Adrenal gland (tissue), 5 donors: ENCODE results near the gene RASGRP4.

Experiments
- CTCF ChIP-seq, 6 experiments: fragments of 450-650 bp in 4 of 6; fragments of 200-600 bp in 2 of 6; sonication (generic) in 1 of 6; IDR thresholded peaks; 1 replicate in 5 of 6; 2 replicates in 1 of 6; pipeline versions ENCODE4 v1.5.1 to v1.8.0; 2016 to 2021; ENCODE audit warnings: antibody characterized with exemption in 6 of 6, mild to moderate bottlenecking in 2 of 6, moderate library complexity in 1 of 6
- POLR2A ChIP-seq, 2 donors: fragments of 450-650 bp; IDR thresholded peaks; one replicate each; pipeline ENCODE4 v1.6.1; 2017; ENCODE audit warnings: antibody characterized with exemption in 2 of 2, mild to moderate bottlenecking in 2 of 2, moderate library complexity in 1 of 2
- donor health status: DM: no; HTN: no; CAD: no.

GRCh38 chr19:38449518-38449917, 23.5 kb upstream of the RASGRP4 start:
- TF ChIP-seq CTCF (IDR thresholded peaks at IDR 0.05) (no peak), POLR2A (IDR thresholded peaks at IDR 0.05) (no peak)
